GM23338 (cell line): ENCODE data around the gene NEIL3. TPM values are rescaled to one million over a fixed set of nuclear protein-coding genes. Genes with fewer than 3 reads are reported as not detected.

Experiments used
- ATAC-seq: fragments of 200-7000 bp; cut with Tn5 transposase; 3 replicates; pipeline ENCODE4 v1.9.1; 2020
- DNase-seq: peaks from one replicate; pipeline ENCODE4 v3.0.0-alpha.2; 2015; ENCODE audit warnings: low spot score
- H2AFZ ChIP-seq: fragments of 200-600 bp; sonication (generic); 2 replicates; pipeline ENCODE4 v1.8.0; 2016; ENCODE audit warnings: antibody characterized with exemption, mild to moderate bottlenecking, moderate library complexity
- H3F3A ChIP-seq: fragments of 200-600 bp; sonication (generic); replicated peaks from 2 replicates; pipeline ENCODE4 v1.8.0; 2017; ENCODE audit warnings: antibody characterized with exemption, mixed run types, low read depth
- H3K27ac ChIP-seq: fragments of 200-600 bp; sonication (generic); 2 replicates; pipeline ENCODE4 v1.6.1; 2016; ENCODE audit warnings: low read depth
- H3K27me3 ChIP-seq: fragments of 200-600 bp; sonication (generic); 2 replicates; pipeline ENCODE4 v1.8.0; 2016; ENCODE audit warnings: mild to moderate bottlenecking, mixed run types, moderate library complexity; ENCODE audit not compliant: insufficient read depth
- H3K36me3 ChIP-seq: fragments of 200-600 bp; sonication (generic); 2 replicates; pipeline ENCODE4 v1.8.0; 2016; ENCODE audit warnings: mild to moderate bottlenecking; ENCODE audit not compliant: insufficient read depth
- H3K4me1 ChIP-seq: fragments of 200-600 bp; sonication (generic); 2 replicates; pipeline ENCODE4 v1.8.0; 2016; ENCODE audit warnings: mild to moderate bottlenecking, moderate library complexity; ENCODE audit not compliant: insufficient read depth
- H3K4me2 ChIP-seq: fragments of 200-600 bp; sonication (generic); 2 replicates; pipeline ENCODE4 v1.7.1; 2017; ENCODE audit warnings: mixed run types
- H3K4me3 ChIP-seq: fragments of 200-600 bp; sonication (generic); 2 replicates; pipeline ENCODE4 v1.6.1; 2016; ENCODE audit warnings: mixed run types
- H3K79me2 ChIP-seq: fragments of 200-600 bp; sonication (generic); replicated peaks from 2 replicates; pipeline ENCODE4 v1.8.0; 2017; ENCODE audit warnings: mild to moderate bottlenecking; ENCODE audit not compliant: insufficient read depth
- H3K9me2 ChIP-seq: fragments of 200-600 bp; sonication (generic); 2 replicates; pipeline ENCODE4 v1.8.0; 2017; ENCODE audit not compliant: insufficient read depth
- H4K20me1 ChIP-seq: fragments of 200-600 bp; sonication (generic); replicated peaks from 2 replicates; pipeline ENCODE4 v1.8.0; 2017; ENCODE audit warnings: mild to moderate bottlenecking; ENCODE audit not compliant: insufficient read depth
- H3K27ac Mint-ChIP-seq: 2 replicates; pipeline ENCODE4 v1.8.0; 2020; ENCODE audit warnings: inconsistent platforms, mild to moderate bottlenecking, moderate library complexity, mixed read lengths
- H3K27me3 Mint-ChIP-seq: 3 replicates; pipeline ENCODE4 v1.8.0; 2022; ENCODE audit warnings: low read depth, mild to moderate bottlenecking, moderate library complexity, mixed read lengths, inconsistent platforms; ENCODE audit not compliant: insufficient read depth, poor library complexity
- H3K36me3 Mint-ChIP-seq: 3 replicates; pipeline ENCODE4 v1.8.0; 2021; ENCODE audit warnings: low read depth, mild to moderate bottlenecking, inconsistent platforms, moderate library complexity, mixed read lengths
- H3K4me1 Mint-ChIP-seq: 3 replicates; pipeline ENCODE4 v1.8.0; 2020; ENCODE audit warnings: mild to moderate bottlenecking, inconsistent platforms, mixed read lengths
- H3K4me3 Mint-ChIP-seq: 3 replicates; pipeline ENCODE4 v1.8.0; 2021; ENCODE audit warnings: moderate library complexity, mild to moderate bottlenecking, inconsistent platforms, mixed read lengths
- H3K9me3 Mint-ChIP-seq: 3 replicates; pipeline ENCODE4 v1.8.0; 2020; ENCODE audit warnings: moderate library complexity, mild to moderate bottlenecking, inconsistent platforms, mixed read lengths
- CREB1 ChIP-seq: fragments of 250-450 bp; sonication (Bioruptor Pico); IDR thresholded peaks from 2 replicates; pipeline ENCODE4 v1.5.0; 2020; ENCODE audit warnings: low read depth, mild to moderate bottlenecking, moderate library complexity
- ETS1 ChIP-seq: IDR thresholded peaks from 2 replicates; pipeline ENCODE4 v1.6.1; 2016; ENCODE audit warnings: antibody characterized with exemption
- EZH2 ChIP-seq: fragments of 200-600 bp; sonication (generic); IDR thresholded peaks from one replicate; pipeline ENCODE4 v1.8.0; 2017; ENCODE audit warnings: antibody characterized with exemption, mild to moderate bottlenecking, low read depth; ENCODE audit not compliant: unreplicated experiment
- EZH2phosphoT487 ChIP-seq: fragments of 200-600 bp; sonication (generic); IDR thresholded peaks from one replicate; pipeline ENCODE4 v1.8.1; 2018; ENCODE audit warnings: antibody characterized with exemption; ENCODE audit not compliant: unreplicated experiment
- JUNB ChIP-seq: IDR thresholded peaks from one replicate; pipeline ENCODE4 v1.6.1; 2016; ENCODE audit warnings: antibody characterized with exemption; ENCODE audit not compliant: unreplicated experiment
- NANOG ChIP-seq: IDR thresholded peaks from 2 replicates; pipeline ENCODE4 v1.6.1; 2016; ENCODE audit warnings: antibody characterized with exemption, borderline replicate concordance
- POLR2AphosphoS5 ChIP-seq: IDR thresholded peaks from 2 replicates; pipeline ENCODE4 v1.6.1; 2016; ENCODE audit warnings: antibody characterized with exemption, low read depth
- STAT1 ChIP-seq: IDR thresholded peaks from one replicate; pipeline ENCODE4 v1.6.1; 2016; ENCODE audit warnings: antibody characterized with exemption; ENCODE audit not compliant: unreplicated experiment
- ZNF114 ChIP-seq: fragments of 250-450 bp; sonication (Bioruptor Pico); IDR thresholded peaks from 2 replicates; pipeline ENCODE4 v1.5.0; 2020; ENCODE audit warnings: mild to moderate bottlenecking, moderate library complexity
- ZNF331 ChIP-seq: fragments of 250-450 bp; sonication (Bioruptor Pico); IDR thresholded peaks from 2 replicates; pipeline ENCODE4 v1.5.0; 2020; ENCODE audit warnings: low read depth, mild to moderate bottlenecking, moderate library complexity
- polyA plus RNA-seq: library from polyadenylated mRNA; unstranded; fragments of >200 nt; fragmentation: Nextera tagmentation; extraction: Ambion mirVana; gene quantifications from 2 replicates; pipeline ENCODE4 v1.2.1, GENCODE V29; 2016
- total RNA-seq: library from RNA; depleted of rRNA; stranded (reverse); fragments of >200 nt; shearing (Covaris generic); gene quantifications from 2 replicates; pipeline ENCODE4 v1.2.3, GENCODE V29; 2014
- TF ChIP-seq, protein P1 (sequence below), 2 experiments: fragments of 200-600 bp in 1 of 2; sonication (generic) in 1 of 2; conservative IDR thresholded peaks; 2 replicates each; pipeline versions ENCODE4 v1.5.1 to v1.6.1; 2016 to 2017; ENCODE audit warnings: antibody characterized with exemption in 2 of 2, low read depth in 2 of 2, mild to moderate bottlenecking in 2 of 2, moderate library complexity in 1 of 2
- TF ChIP-seq, protein P2 (sequence below): IDR thresholded peaks from one replicate; pipeline ENCODE4 v1.6.1; 2018; ENCODE audit warnings: antibody characterized with exemption; ENCODE audit not compliant: unreplicated experiment

Gene NEIL3
- total and polyA plus RNA-seq, 2 experiments from 2014 or later: 11.8 to 15.4 TPM

- peaks cover 14% of the 10 kb centered on the region; the same call in 1 of the 2 replicates for H3K4me1 ChIP-seq
- H3K4me1 Mint-ChIP-seq: peaks cover 17% of the 10 kb centered on the region
- H3K27ac ChIP-seq: no peak overlapping the region
- H3K36me3 ChIP-seq: no peaks in the 10 kb centered on the region
- H3K4me3 ChIP-seq: no peak overlapping the region
- no peak overlapping the region; the same call in 1 of the 2 replicates for H3K27ac Mint-ChIP-seq
- no peak for ATAC-seq
- peak overlapping the region; percentile 76; the same call in 1 of the 2 replicates for H2AFZ ChIP-seq
- no peak overlapping the region for H3K4me3 Mint-ChIP-seq
- no peaks in the 10 kb centered on the region; the same call in 2 of the 3 replicates for H3K36me3 Mint-ChIP-seq
- no peaks in the 10 kb centered on the region for H3F3A ChIP-seq
- no peaks in the 10 kb centered on the region for H3K79me2 ChIP-seq
- no peaks in the 10 kb centered on the region for H3K27me3 ChIP-seq
- H3K9me3 Mint-ChIP-seq: no peaks in the 10 kb centered on the region; the same call in 2 of the 3 replicates
- no peak for DNase-seq
- H3K27me3 Mint-ChIP-seq: no peaks in the 10 kb centered on the region
- no peaks in the 10 kb centered on the region for H4K20me1 ChIP-seq
- no peaks in the 10 kb centered on the region for H3K9me2 ChIP-seq
- TF ChIP-seq ZNF114 (CRISPR knock-in tag): no peak
- no peak overlapping the region for H3K4me2 ChIP-seq
Observed at GRCh38 chr4:177403746-177404145, 94.1 kb downstream of the NEIL3 start.

DNA sequence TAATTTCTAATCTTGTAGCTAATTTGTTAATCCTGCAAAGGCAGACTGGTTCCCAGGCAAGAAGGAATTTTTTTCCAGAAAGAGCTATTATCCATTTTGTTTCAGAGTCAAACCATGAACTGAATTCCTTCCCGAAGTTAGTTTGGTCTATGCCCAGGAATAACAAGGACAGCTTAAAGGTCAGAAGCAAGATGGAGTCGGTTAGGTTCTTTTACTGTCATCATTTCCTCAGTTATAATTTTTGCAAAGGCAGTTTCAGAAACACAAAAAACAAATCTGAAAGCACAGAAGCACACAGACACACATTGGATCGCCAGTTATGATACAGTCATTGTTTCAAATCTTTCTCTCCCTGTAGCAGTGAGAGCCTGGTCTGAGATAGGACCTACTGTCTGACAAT lies 94.7 kb downstream of the NEIL3 start:
- Histone ChIP-seq H4K20me1 (no peaks in the 10 kb centered on the region), H3K79me2 (no peaks in the 10 kb centered on the region), H3K36me3 (no peaks in the 10 kb centered on the region), H3K9me2 (peaks cover 5% of the 10 kb centered on the region; the same call in 1 of the 2 replicates), H2AFZ (peak overlapping the region; percentile 76; the same call in 1 of the 2 replicates), H3K4me1 (peaks cover 14% of the 10 kb centered on the region; the same call in 1 of the 2 replicates), H3K4me2 (no peak overlapping the region), H3K27ac (no peak overlapping the region), H3K27me3 (no peaks in the 10 kb centered on the region), H3K4me3 (no peak overlapping the region), H3F3A (no peaks in the 10 kb centered on the region)
- Mint-ChIP-seq H3K27me3 (peaks cover 4% of the 10 kb centered on the region), H3K4me3 (no peak overlapping the region), H3K36me3 (no peaks in the 10 kb centered on the region; the same call in 2 of the 3 replicates), H3K27ac (no peak overlapping the region), H3K4me1 (peaks cover 17% of the 10 kb centered on the region), H3K9me3 (no peaks in the 10 kb centered on the region; the same call in 1 of the 3 replicates)
- ATAC-seq (no peak), DNase-seq (no peak)
- TF ChIP-seq ETS1 (no peak), CREB1 (CRISPR knock-in tag) (no peak), ZNF114 (CRISPR knock-in tag) (no peak), ZNF331 (CRISPR knock-in tag) (no peak), POLR2AphosphoS5 (no peak), EZH2phosphoT487 (no peak), JUNB (no peak), STAT1 (no peak), NANOG (no peak), EZH2 (no peak)
- TF ChIP-seq, protein P1, sequence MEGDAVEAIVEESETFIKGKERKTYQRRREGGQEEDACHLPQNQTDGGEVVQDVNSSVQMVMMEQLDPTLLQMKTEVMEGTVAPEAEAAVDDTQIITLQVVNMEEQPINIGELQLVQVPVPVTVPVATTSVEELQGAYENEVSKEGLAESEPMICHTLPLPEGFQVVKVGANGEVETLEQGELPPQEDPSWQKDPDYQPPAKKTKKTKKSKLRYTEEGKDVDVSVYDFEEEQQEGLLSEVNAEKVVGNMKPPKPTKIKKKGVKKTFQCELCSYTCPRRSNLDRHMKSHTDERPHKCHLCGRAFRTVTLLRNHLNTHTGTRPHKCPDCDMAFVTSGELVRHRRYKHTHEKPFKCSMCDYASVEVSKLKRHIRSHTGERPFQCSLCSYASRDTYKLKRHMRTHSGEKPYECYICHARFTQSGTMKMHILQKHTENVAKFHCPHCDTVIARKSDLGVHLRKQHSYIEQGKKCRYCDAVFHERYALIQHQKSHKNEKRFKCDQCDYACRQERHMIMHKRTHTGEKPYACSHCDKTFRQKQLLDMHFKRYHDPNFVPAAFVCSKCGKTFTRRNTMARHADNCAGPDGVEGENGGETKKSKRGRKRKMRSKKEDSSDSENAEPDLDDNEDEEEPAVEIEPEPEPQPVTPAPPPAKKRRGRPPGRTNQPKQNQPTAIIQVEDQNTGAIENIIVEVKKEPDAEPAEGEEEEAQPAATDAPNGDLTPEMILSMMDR (conservative IDR thresholded peaks at IDR 0.05; ENCODE audit: low read depth in 2 of 2): no peak
- TF ChIP-seq, protein P2, sequence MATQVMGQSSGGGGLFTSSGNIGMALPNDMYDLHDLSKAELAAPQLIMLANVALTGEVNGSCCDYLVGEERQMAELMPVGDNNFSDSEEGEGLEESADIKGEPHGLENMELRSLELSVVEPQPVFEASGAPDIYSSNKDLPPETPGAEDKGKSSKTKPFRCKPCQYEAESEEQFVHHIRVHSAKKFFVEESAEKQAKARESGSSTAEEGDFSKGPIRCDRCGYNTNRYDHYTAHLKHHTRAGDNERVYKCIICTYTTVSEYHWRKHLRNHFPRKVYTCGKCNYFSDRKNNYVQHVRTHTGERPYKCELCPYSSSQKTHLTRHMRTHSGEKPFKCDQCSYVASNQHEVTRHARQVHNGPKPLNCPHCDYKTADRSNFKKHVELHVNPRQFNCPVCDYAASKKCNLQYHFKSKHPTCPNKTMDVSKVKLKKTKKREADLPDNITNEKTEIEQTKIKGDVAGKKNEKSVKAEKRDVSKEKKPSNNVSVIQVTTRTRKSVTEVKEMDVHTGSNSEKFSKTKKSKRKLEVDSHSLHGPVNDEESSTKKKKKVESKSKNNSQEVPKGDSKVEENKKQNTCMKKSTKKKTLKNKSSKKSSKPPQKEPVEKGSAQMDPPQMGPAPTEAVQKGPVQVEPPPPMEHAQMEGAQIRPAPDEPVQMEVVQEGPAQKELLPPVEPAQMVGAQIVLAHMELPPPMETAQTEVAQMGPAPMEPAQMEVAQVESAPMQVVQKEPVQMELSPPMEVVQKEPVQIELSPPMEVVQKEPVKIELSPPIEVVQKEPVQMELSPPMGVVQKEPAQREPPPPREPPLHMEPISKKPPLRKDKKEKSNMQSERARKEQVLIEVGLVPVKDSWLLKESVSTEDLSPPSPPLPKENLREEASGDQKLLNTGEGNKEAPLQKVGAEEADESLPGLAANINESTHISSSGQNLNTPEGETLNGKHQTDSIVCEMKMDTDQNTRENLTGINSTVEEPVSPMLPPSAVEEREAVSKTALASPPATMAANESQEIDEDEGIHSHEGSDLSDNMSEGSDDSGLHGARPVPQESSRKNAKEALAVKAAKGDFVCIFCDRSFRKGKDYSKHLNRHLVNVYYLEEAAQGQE: no peak
